Osteoblast (primary cell): ENCODE measurements around the gene ZNF444. TPM values are rescaled to one million over a fixed set of nuclear protein-coding genes. Genes with fewer than 3 reads are reported as not detected.
"Not testable (repeated sequence)": the region's sequence is repeated elsewhere in the genome, so short reads cannot be mapped to it uniquely, and the experiment has no call there.

Experiments used
- DNase-seq: peaks from one replicate; pipeline ENCODE4 v3.0.0; 2011; ENCODE audit warnings: low spot score, mixed read lengths; ENCODE audit not compliant: insufficient read length; ENCODE audit errors: missing footprints
- H2AFZ ChIP-seq: 2 replicates; pipeline ENCODE4 v1.6.0; 2011; ENCODE audit warnings: mild to moderate bottlenecking, low read length
- H3K27ac ChIP-seq: 2 replicates; pipeline ENCODE4 v1.5.1; 2011; ENCODE audit warnings: mild to moderate bottlenecking, low read depth, low read length, moderate library complexity
- H3K27me3 ChIP-seq: 2 replicates; pipeline ENCODE4 v1.6.0; 2012; ENCODE audit warnings: mild to moderate bottlenecking, control low read depth, inconsistent platforms, low read length, moderate library complexity; ENCODE audit not compliant: insufficient read depth
- H3K36me3 ChIP-seq: 2 replicates; pipeline ENCODE4 v1.5.1; 2011; ENCODE audit warnings: mild to moderate bottlenecking, low read length, control low read depth, moderate library complexity; ENCODE audit not compliant: insufficient read depth
- H3K4me1 ChIP-seq: 2 replicates; pipeline ENCODE4 v1.5.1; 2011; ENCODE audit warnings: mild to moderate bottlenecking, low read length, control low read depth, moderate library complexity; ENCODE audit not compliant: insufficient read depth
- H3K4me2 ChIP-seq: 2 replicates; pipeline ENCODE4 v1.6.0; 2011; ENCODE audit warnings: mild to moderate bottlenecking, low read length; ENCODE audit not compliant: insufficient read depth
- H3K4me3 ChIP-seq: fragments of 200-600 bp; sonication (generic); 3 replicates; pipeline ENCODE4 v1.5.1; 2012; ENCODE audit warnings: mild to moderate bottlenecking, low read length, inconsistent platforms; ENCODE audit not compliant: insufficient read depth
- H3K79me2 ChIP-seq: 2 replicates; pipeline ENCODE4 v1.6.0; 2012; ENCODE audit warnings: mild to moderate bottlenecking, low read length, control low read depth, inconsistent platforms; ENCODE audit not compliant: insufficient read depth
- H3K9me3 ChIP-seq: 2 replicates; pipeline ENCODE4 v1.5.1; 2011; ENCODE audit warnings: low read depth, low read length, control low read depth
- H4K20me1 ChIP-seq: 2 replicates; pipeline ENCODE4 v1.6.0; 2012; ENCODE audit warnings: mild to moderate bottlenecking, low read length, control low read depth; ENCODE audit not compliant: insufficient read depth
- CTCF ChIP-seq: IDR thresholded peaks from 2 replicates; pipeline ENCODE4 v1.5.1; 2011; ENCODE audit warnings: mild to moderate bottlenecking, low read depth, low read length, moderate library complexity; ENCODE audit errors: extremely low read depth
- total RNA-seq: library from RNA; depleted of rRNA; stranded (reverse); fragments of >200 nt; gene quantifications from 2 replicates; pipeline ENCODE4 v1.2.3, GENCODE V29; 2012

ZNF444 gene
- total RNA-seq, 1 donor, result 16.6 TPM

- peak; percentile 75 for DNase-seq
- Histone ChIP-seq H3K36me3 (no peaks in the 10 kb centered on the region), H4K20me1 (peaks cover 12% of the 10 kb centered on the region), H3K4me1 (peaks cover 6% of the 10 kb centered on the region), H3K4me3 (no peak overlapping the region), H3K9me3 (no peaks in the 10 kb centered on the region), H3K79me2 (peaks cover 27% of the 10 kb centered on the region), H3K27ac (no peak overlapping the region), H2AFZ (no peak overlapping the region), H3K27me3 (no peaks in the 10 kb centered on the region), H3K4me2 (no peak overlapping the region)
- no peak for TF ChIP-seq CTCF
These were observed 7.0 kb downstream of the ZNF444 start for GRCh38 chr19:56148096-56148495.

- not testable (repeated sequence) for H2AFZ ChIP-seq, H3K4me2 ChIP-seq, H3K4me1 ChIP-seq, H3K9me3 ChIP-seq, H3K27ac ChIP-seq, H3K4me3 ChIP-seq, H3K27me3 ChIP-seq, H3K36me3 ChIP-seq
- Histone ChIP-seq H3K79me2 (peaks cover 20% of the 10 kb centered on the region), H4K20me1 (peaks cover 18% of the 10 kb centered on the region)
- peak; percentile 8 for DNase-seq
These were observed 8.0 kb downstream of the ZNF444 start for GRCh38 chr19:56148955-56149655.

- Histone ChIP-seq H3K36me3 (no peaks in the 10 kb centered on the region), H3K4me1 (no peaks in the 10 kb centered on the region), H4K20me1 (peaks cover 18% of the 10 kb centered on the region), H3K9me3 (no peaks in the 10 kb centered on the region), H3K4me3 (no peak overlapping the region), H2AFZ (no peak overlapping the region), H3K4me2 (no peak overlapping the region), H3K27ac (no peak overlapping the region), H3K79me2 (peaks cover 15% of the 10 kb centered on the region), H3K27me3 (no peaks in the 10 kb centered on the region)
- DNase-seq, result peak; percentile 27
- TF ChIP-seq CTCF, result no peak
These were observed 8.6 kb downstream of the ZNF444 start for GRCh38 chr19:56149656-56150038.

- peaks cover 11% of the 10 kb centered on the region for H3K79me2 ChIP-seq
- no peaks in the 10 kb centered on the region for H3K4me1 ChIP-seq
- H3K4me3 ChIP-seq, result no peak overlapping the region
- H3K27ac ChIP-seq, result no peak overlapping the region
- no peaks in the 10 kb centered on the region for H3K9me3 ChIP-seq
- H4K20me1 ChIP-seq, result peaks cover 18% of the 10 kb centered on the region
- no peak overlapping the region for H3K4me2 ChIP-seq
- no peaks in the 10 kb centered on the region for H3K27me3 ChIP-seq
- H3K36me3 ChIP-seq, result peaks cover under 1% of the 10 kb centered on the region
- H2AFZ ChIP-seq, result no peak overlapping the region
- DNase-seq, result peak; percentile 46
- TF ChIP-seq CTCF, result no peak
These were observed 9.3 kb downstream of the ZNF444 start for GRCh38 chr19:56150358-56150757.
